HepG2 (cell line): ENCODE results near the gene BACH1. TPM values are rescaled to one million over a fixed set of nuclear protein-coding genes. Genes with fewer than 3 reads are reported as not detected.

Experiments used
- ATAC-seq: fragments of 200-7000 bp; cut with Tn5 transposase; 3 replicates; pipeline ENCODE4 v1.9.1; 2020; ENCODE audit warnings: mild to moderate bottlenecking, moderate library complexity
- BruUV-seq: library from RNA; stranded (reverse); fragments of 400-500 nt; replicated peaks from 2 replicates; lab custom pipeline; 2021; lab: Mats Ljungman, UMichigan
- CTCF ChIA-PET: fragments of 300-600 bp; formaldehyde crosslinking; extraction: SDS; loops from one replicate; lab custom pipeline; 2021; ENCODE audit warnings: low total read pairs, inconsistent platforms, low intra/inter-chr PET ratio; lab: Yijun Ruan, JAX
- POLR2A ChIA-PET: fragments of 350-600 bp; sonication (Branson Sonifier 250); formaldehyde crosslinking; loops from one replicate; lab custom pipeline; 2020; ENCODE audit warnings: antibody characterized with exemption, inconsistent platforms; lab: Yijun Ruan, JAX
- DNase-seq: peaks from one replicate; pipeline ENCODE4 v3.0.0-alpha.2; 2015; ENCODE audit warnings: low spot score
- FAIRE-seq: peaks from 3 replicates; lab custom pipeline; 2011; peaks lifted over from hg19 to GRCh38; lab: Jason Lieb, UNC
- H2AFZ ChIP-seq: one replicate; pipeline ENCODE4 v1.6.1; 2011; ENCODE audit warnings: low read length, inconsistent platforms
- H3K27ac ChIP-seq: fragments of 300-600 bp; 3 replicates; pipeline ENCODE4 v1.8.0; 2011; ENCODE audit warnings: mixed run types, mild to moderate bottlenecking, mixed read lengths, low read length, inconsistent platforms; ENCODE audit not compliant: insufficient read depth; ENCODE audit errors: extremely low read length
- H3K27me3 ChIP-seq, 2 experiments: fragments of 200-600 bp in 1 of 2; 2 replicates in 1 of 2; 3 replicates in 1 of 2; pipeline versions ENCODE4 v1.6.0 to v1.8.0; 2011; ENCODE audit warnings: low read length in 2 of 2, mild to moderate bottlenecking in 2 of 2, moderate library complexity in 2 of 2, inconsistent platforms in 1 of 2; ENCODE audit not compliant: insufficient read depth in 2 of 2, control insufficient read depth in 1 of 2
- H3K36me3 ChIP-seq, 2 experiments: fragments of 200-600 bp in 1 of 2; replicated peaks in 1 of 2; 2 replicates in 1 of 2; 3 replicates in 1 of 2; pipeline versions ENCODE4 v1.5.1 to v1.8.0; 2011; ENCODE audit warnings: low read length in 2 of 2, inconsistent platforms in 1 of 2; ENCODE audit not compliant: insufficient read depth in 2 of 2, control insufficient read depth in 1 of 2
- H3K4me1 ChIP-seq: 2 replicates; pipeline ENCODE4 v1.5.1; 2012; ENCODE audit warnings: low read length, inconsistent platforms; ENCODE audit not compliant: insufficient read depth
- H3K4me2 ChIP-seq: 2 replicates; pipeline ENCODE4 v1.6.0; 2011; ENCODE audit warnings: low read depth, low read length, inconsistent platforms
- H3K4me3 ChIP-seq, 3 experiments: fragments of 200-600 bp in 1 of 3; sonication (generic), shearing (Covaris generic) in 1 of 3; replicated peaks in 1 of 3; 2 replicates each; pipeline ENCODE4 v1.5.1; 2011 to 2016; ENCODE audit warnings: low read length in 3 of 3, inconsistent platforms in 2 of 3, low read depth in 2 of 3, mild to moderate bottlenecking in 2 of 3, control low read depth in 1 of 3, mixed read lengths in 1 of 3; ENCODE audit not compliant: insufficient read depth in 1 of 3
- H3K79me2 ChIP-seq: one replicate; pipeline ENCODE4 v1.6.1; 2011; ENCODE audit warnings: low read length, inconsistent platforms; ENCODE audit not compliant: insufficient read depth
- H3K9ac ChIP-seq: 2 replicates; pipeline ENCODE4 v1.6.0; 2011; ENCODE audit warnings: mild to moderate bottlenecking, low read depth, low read length, inconsistent platforms; ENCODE audit not compliant: insufficient read depth
- H3K9me3 ChIP-seq: 2 replicates; pipeline ENCODE4 v1.5.1; 2012; ENCODE audit warnings: mild to moderate bottlenecking, low read length
- H4K20me1 ChIP-seq: 2 replicates; pipeline ENCODE4 v1.6.0; 2011; ENCODE audit warnings: inconsistent platforms, mild to moderate bottlenecking, low read length, moderate library complexity; ENCODE audit not compliant: insufficient read depth
- ASH2L ChIP-seq: fragments of 300-600, 200-600 bp; sonication (generic); IDR thresholded peaks from 2 replicates; pipeline ENCODE4 v1.7.0; 2017; ENCODE audit warnings: low read depth, mild to moderate bottlenecking, moderate library complexity, mixed read lengths, low read length; ENCODE audit not compliant: insufficient read length
- ETV6 ChIP-seq: sonication (generic); formaldehyde crosslinking; conservative IDR thresholded peaks from 2 replicates; pipeline ENCODE4 v1.4.0; 2020; ENCODE audit warnings: missing genetic modification reagents
- FIP1L1 ChIP-seq: fragments of 200-400 bp; formaldehyde crosslinking; IDR thresholded peaks from 2 replicates; pipeline ENCODE4 v1.6.1; 2018; ENCODE audit warnings: low read depth, mild to moderate bottlenecking, low read length, moderate library complexity, borderline replicate concordance; ENCODE audit not compliant: insufficient read depth
- KDM4B ChIP-seq: sonication (generic); formaldehyde crosslinking; IDR thresholded peaks from 2 replicates; pipeline ENCODE4 v1.4.0; 2020; ENCODE audit warnings: missing genetic modification reagents
- MXI1 ChIP-seq: IDR thresholded peaks from 3 replicates; pipeline ENCODE4 v1.6.1; 2012; ENCODE audit warnings: low read depth, low read length, inconsistent platforms, borderline replicate concordance
- NBN ChIP-seq: fragments of 450-650 bp; conservative IDR thresholded peaks from 2 replicates; pipeline ENCODE4 v1.6.1; 2017
- SOX13 ChIP-seq, 3 experiments: fragments of 450-650 bp in 1 of 3; sonication (generic) in 1 of 3; formaldehyde crosslinking in 1 of 3; IDR thresholded peaks in 2 of 3; conservative IDR thresholded peaks in 1 of 3; 2 replicates each; pipeline versions ENCODE4 v1.5.0 to v1.6.1; 2016 to 2020; ENCODE audit warnings: antibody characterized with exemption in 1 of 3, mild to moderate bottlenecking in 1 of 3, missing compliant biosample characterization in 1 of 3, missing genetic modification reagents in 1 of 3, moderate library complexity in 1 of 3
- ZNF616 ChIP-seq: sonication (generic); formaldehyde crosslinking; IDR thresholded peaks from 2 replicates; pipeline ENCODE4 v1.5.0; 2020; ENCODE audit warnings: low read depth, mild to moderate bottlenecking, missing genetic modification reagents
- ZSCAN21 ChIP-seq: sonication (generic); formaldehyde crosslinking; IDR thresholded peaks from 2 replicates; pipeline ENCODE4 v1.8.0; 2022; ENCODE audit warnings: mild to moderate bottlenecking, missing genetic modification reagents, moderate library complexity, borderline replicate concordance
- WGBS: methylation state at CpG from one replicate; pipeline ENCODE4 v1.1.6; 2017; ENCODE audit warnings: low lambda C conversion rate; 5-methylcytosine and 5-hydroxymethylcytosine counted together
- in situ Hi-C: cut with HindIII; loops from 2 replicates; pipeline ENCODE4 v1.10.0; 2017; ENCODE audit warnings: low pct_unique_long_range_greater_than_20kb; ENCODE audit not compliant: extremely low pct_ligation_motif_present
- intact Hi-C: fragments of 100-400 bp; cut with micrococcal nuclease; formaldehyde crosslinking; loops from one replicate; pipeline ENCODE4 v1.10.0; 2022; ENCODE audit not compliant: unreplicated experiment
- polyA plus RNA-seq, 8 experiments: library from polyadenylated mRNA; depleted of rRNA in 3 of 8; stranded (reverse) in 7 of 8; unstranded in 1 of 8; fragments of >200 nt; fragmentation: Illumina TruSeq in 4 of 8; extraction: Trizol in 4 of 8; gene quantifications; 2 replicates each; pipeline versions ENCODE4 v1.2.1 to v1.2.3, GENCODE V29; 2011 to 2016; ENCODE audit warnings: low read depth in 4 of 8, missing spikeins in 1 of 8, mixed read lengths in 1 of 8; ENCODE audit not compliant: insufficient read depth in 1 of 8
- total RNA-seq, 5 experiments: library from RNA; depleted of rRNA; stranded (reverse); fragments of >200 nt; fragmentation: Illumina TruSeq; extraction: Trizol; gene quantifications; 2 replicates each; pipeline ENCODE4 v1.2.3, GENCODE V29; 2016; ENCODE audit warnings: low read depth in 1 of 5
- TF ChIP-seq, protein P1 (sequence below): IDR thresholded peaks from 2 replicates; pipeline ENCODE4 v1.6.1; 2012; ENCODE audit warnings: low read length, improper control_type of control experiment
- TF ChIP-seq, protein P2 (sequence below): IDR thresholded peaks from 2 replicates; pipeline ENCODE4 v1.6.1; 2018; ENCODE audit warnings: missing genetic modification reagents, mild to moderate bottlenecking, missing compliant biosample characterization
- TF ChIP-seq, protein P3 (sequence below): conservative IDR thresholded peaks from 2 replicates; pipeline ENCODE4 v1.6.1; 2018; ENCODE audit warnings: missing genetic modification reagents
- TF ChIP-seq, protein P4 (sequence below): sonication (generic); formaldehyde crosslinking; IDR thresholded peaks from 2 replicates; pipeline ENCODE4 v1.8.0; 2022; ENCODE audit warnings: mild to moderate bottlenecking, missing genetic modification reagents, moderate library complexity
- TF ChIP-seq, protein P5 (sequence below): IDR thresholded peaks from 2 replicates; pipeline ENCODE4 v1.6.1; 2016; ENCODE audit warnings: mild to moderate bottlenecking

Gene BACH1
- total and polyA plus RNA-seq, 2 of the 13 experiments (the other 11 are each of a cell fraction or from before 2014, with no cell fraction given) = 16.5 to 51.7 TPM

DNA sequence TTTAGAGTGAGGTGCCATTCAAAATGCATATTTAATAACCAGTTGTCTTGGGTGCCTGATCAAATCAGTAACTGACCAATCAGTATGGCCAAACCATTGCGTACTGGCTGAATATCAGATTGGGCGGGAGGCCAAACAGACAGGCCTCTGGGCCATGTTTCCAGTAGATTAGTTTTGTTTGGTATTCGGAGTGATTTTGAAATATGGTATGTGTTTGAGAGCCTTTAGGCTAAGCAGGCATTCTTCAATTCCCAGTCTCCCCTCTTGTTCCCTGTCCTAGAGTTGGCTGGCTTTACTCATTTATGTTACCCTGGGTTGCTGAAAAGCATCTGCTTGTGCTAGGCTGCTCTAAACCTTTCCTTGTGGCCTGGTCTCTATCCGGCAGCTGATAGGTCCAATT is 80.1 kb downstream of the BACH1 start (continued):
- TF ChIP-seq, protein P1, sequence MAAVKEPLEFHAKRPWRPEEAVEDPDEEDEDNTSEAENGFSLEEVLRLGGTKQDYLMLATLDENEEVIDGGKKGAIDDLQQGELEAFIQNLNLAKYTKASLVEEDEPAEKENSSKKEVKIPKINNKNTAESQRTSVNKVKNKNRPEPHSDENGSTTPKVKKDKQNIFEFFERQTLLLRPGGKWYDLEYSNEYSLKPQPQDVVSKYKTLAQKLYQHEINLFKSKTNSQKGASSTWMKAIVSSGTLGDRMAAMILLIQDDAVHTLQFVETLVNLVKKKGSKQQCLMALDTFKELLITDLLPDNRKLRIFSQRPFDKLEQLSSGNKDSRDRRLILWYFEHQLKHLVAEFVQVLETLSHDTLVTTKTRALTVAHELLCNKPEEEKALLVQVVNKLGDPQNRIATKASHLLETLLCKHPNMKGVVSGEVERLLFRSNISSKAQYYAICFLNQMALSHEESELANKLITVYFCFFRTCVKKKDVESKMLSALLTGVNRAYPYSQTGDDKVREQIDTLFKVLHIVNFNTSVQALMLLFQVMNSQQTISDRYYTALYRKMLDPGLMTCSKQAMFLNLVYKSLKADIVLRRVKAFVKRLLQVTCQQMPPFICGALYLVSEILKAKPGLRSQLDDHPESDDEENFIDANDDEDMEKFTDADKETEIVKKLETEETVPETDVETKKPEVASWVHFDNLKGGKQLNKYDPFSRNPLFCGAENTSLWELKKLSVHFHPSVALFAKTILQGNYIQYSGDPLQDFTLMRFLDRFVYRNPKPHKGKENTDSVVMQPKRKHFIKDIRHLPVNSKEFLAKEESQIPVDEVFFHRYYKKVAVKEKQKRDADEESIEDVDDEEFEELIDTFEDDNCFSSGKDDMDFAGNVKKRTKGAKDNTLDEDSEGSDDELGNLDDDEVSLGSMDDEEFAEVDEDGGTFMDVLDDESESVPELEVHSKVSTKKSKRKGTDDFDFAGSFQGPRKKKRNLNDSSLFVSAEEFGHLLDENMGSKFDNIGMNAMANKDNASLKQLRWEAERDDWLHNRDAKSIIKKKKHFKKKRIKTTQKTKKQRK = no peak
- no peak for TF ChIP-seq MXI1
- no peak for TF ChIP-seq SOX13 (IDR thresholded peaks at IDR 0.05)
- no peak for TF ChIP-seq SOX13 (CRISPR knock-in tag; conservative IDR thresholded peaks at IDR 0.05 in 1 of 2, IDR thresholded peaks at IDR 0.05 in 1 of 2)
- no peak for TF ChIP-seq KDM4B (CRISPR knock-in tag)
- TF ChIP-seq ETV6 = no peak

DNA sequence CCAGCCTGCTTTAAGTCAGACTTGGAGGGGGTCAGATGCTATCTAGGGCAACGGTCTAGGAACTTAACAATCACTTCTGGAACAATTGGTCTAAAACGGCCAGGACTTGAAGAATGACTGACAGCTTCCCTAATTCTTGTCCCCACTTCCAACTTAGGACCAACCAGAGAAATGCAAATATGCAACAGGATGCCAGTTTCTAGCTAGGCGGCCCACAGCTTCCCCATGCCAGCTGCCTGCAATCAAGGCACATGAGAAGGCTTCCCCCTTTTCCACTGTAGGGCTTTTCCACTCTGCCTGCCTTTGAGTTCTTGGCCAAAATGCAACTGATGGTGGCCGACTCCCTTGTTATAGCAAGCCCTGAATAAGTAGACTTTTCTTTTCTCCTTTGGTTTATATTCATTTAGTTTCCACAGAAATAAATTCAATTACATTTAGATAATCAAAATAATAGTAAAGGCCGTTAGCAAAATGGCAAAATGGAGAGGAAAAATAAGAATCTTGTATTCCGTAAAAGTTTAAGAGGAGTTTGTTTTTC is 80.9 kb downstream of the BACH1 start:
- ATAC-seq (no peak), DNase-seq (no peak), FAIRE-seq (no peak)
- POLR2A ChIA-PET = no interaction called here
- Histone ChIP-seq H3K4me3 (no peak overlapping the region), H3K4me1 (no peaks in the 10 kb centered on the region), H3K36me3 (no peaks in the 10 kb centered on the region), H3K27ac (no peak overlapping the region), H3K9ac (no peak overlapping the region), H3K79me2 (no peaks in the 10 kb centered on the region), H2AFZ (no peak overlapping the region), H3K27me3 (no peaks in the 10 kb centered on the region), H3K4me2 (no peak overlapping the region), H4K20me1 (no peaks in the 10 kb centered on the region), H3K9me3 (no peaks in the 10 kb centered on the region)
- WGBS = 93% methylated on average over 6 of the region's 6 CpGs
- intact Hi-C loops (loop anchor here (10.0 kb wide), 1 partner anchor 465 kb away; no protein-coding TSS in a partner anchor), in situ Hi-C loops (loop anchor here (10.0 kb wide), 1 partner anchor 215 kb away; no protein-coding TSS in a partner anchor)
- CTCF ChIA-PET = no interaction called here
- no TSS peak for BruUV-seq
- TF ChIP-seq, protein P2, sequence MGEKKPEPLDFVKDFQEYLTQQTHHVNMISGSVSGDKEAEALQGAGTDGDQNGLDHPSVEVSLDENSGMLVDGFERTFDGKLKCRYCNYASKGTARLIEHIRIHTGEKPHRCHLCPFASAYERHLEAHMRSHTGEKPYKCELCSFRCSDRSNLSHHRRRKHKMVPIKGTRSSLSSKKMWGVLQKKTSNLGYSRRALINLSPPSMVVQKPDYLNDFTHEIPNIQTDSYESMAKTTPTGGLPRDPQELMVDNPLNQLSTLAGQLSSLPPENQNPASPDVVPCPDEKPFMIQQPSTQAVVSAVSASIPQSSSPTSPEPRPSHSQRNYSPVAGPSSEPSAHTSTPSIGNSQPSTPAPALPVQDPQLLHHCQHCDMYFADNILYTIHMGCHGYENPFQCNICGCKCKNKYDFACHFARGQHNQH (CRISPR knock-in tag) = no peak
- no peak for TF ChIP-seq NBN
- TF ChIP-seq, protein P3, sequence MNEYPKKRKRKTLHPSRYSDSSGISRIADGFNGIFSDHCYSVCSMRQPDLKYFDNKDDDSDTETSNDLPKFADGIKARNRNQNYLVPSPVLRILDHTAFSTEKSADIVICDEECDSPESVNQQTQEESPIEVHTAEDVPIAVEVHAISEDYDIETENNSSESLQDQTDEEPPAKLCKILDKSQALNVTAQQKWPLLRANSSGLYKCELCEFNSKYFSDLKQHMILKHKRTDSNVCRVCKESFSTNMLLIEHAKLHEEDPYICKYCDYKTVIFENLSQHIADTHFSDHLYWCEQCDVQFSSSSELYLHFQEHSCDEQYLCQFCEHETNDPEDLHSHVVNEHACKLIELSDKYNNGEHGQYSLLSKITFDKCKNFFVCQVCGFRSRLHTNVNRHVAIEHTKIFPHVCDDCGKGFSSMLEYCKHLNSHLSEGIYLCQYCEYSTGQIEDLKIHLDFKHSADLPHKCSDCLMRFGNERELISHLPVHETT (CRISPR knock-in tag) = no peak
- TF ChIP-seq FIP1L1 = no peak
- no peak for TF ChIP-seq ZSCAN21
- TF ChIP-seq, protein P4, sequence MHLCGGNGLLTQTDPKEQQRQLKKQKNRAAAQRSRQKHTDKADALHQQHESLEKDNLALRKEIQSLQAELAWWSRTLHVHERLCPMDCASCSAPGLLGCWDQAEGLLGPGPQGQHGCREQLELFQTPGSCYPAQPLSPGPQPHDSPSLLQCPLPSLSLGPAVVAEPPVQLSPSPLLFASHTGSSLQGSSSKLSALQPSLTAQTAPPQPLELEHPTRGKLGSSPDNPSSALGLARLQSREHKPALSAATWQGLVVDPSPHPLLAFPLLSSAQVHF = no peak
- TF ChIP-seq, protein P5, sequence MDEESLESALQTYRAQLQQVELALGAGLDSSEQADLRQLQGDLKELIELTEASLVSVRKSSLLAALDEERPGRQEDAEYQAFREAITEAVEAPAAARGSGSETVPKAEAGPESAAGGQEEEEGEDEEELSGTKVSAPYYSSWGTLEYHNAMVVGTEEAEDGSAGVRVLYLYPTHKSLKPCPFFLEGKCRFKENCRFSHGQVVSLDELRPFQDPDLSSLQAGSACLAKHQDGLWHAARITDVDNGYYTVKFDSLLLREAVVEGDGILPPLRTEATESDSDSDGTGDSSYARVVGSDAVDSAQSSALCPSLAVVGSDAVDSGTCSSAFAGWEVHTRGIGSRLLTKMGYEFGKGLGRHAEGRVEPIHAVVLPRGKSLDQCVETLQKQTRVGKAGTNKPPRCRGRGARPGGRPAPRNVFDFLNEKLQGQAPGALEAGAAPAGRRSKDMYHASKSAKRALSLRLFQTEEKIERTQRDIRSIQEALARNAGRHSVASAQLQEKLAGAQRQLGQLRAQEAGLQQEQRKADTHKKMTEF = no peak
- TF ChIP-seq ASH2L = no peak
- TF ChIP-seq ZNF616 (CRISPR knock-in tag) = no peak
